Uterus (tissue), 4 donors: ENCODE data around the gene ZBTB7C. TPM values are rescaled to one million over a fixed set of nuclear protein-coding genes. Genes with fewer than 3 reads are reported as not detected.

Experiments used
- DNase-seq, 2 donors: peaks; one replicate each; pipeline ENCODE4 v3.0.0-alpha.2; 2019 to 2020
- H3K27ac ChIP-seq, 2 donors: fragments of 200-600 bp; sonication (generic); 1 replicate in 1 of 2; 2 replicates in 1 of 2; pipeline ENCODE4 v1.5.1; 2016 to 2018
- H3K27me3 ChIP-seq, 2 donors: fragments of 200-600 bp; sonication (generic); one replicate each; pipeline ENCODE4 v1.5.1; 2018 to 2019; ENCODE audit warnings: control low read depth in 1 of 2
- H3K36me3 ChIP-seq, 2 donors: fragments of 200-600 bp; sonication (generic); one replicate each; pipeline ENCODE4 v1.5.1; 2019; ENCODE audit warnings: control low read depth in 1 of 2
- H3K4me1 ChIP-seq, 2 donors: fragments of 200-600 bp; sonication (generic); one replicate each; pipeline ENCODE4 v1.5.1; 2018 to 2019; ENCODE audit warnings: control low read depth in 1 of 2
- H3K4me3 ChIP-seq, 2 donors: fragments of 200-600 bp; sonication (generic); 1 replicate in 1 of 2; 2 replicates in 1 of 2; pipeline ENCODE4 v1.5.1; 2018 to 2019; ENCODE audit warnings: mild to moderate bottlenecking in 1 of 2
- H3K9me3 ChIP-seq, 2 donors: fragments of 200-600 bp; sonication (generic); one replicate each; pipeline ENCODE4 v1.5.1; 2019; ENCODE audit warnings: control low read depth in 1 of 2
- CTCF ChIP-seq, 4 experiments: fragments of 200-600 bp in 2 of 4; fragments of 450-650 bp in 2 of 4; sonication (generic) in 2 of 4; IDR thresholded peaks; one replicate each; pipeline ENCODE4 v1.5.1; 2016 to 2019; ENCODE audit warnings: antibody characterized with exemption in 4 of 4, mild to moderate bottlenecking in 2 of 4, moderate library complexity in 1 of 4
- POLR2A ChIP-seq, 2 donors: fragments of 450-650 bp; IDR thresholded peaks; one replicate each; pipeline ENCODE4 v1.6.1; 2016; ENCODE audit warnings: antibody characterized with exemption in 2 of 2, mild to moderate bottlenecking in 1 of 2, moderate library complexity in 1 of 2
- intact Hi-C: fragments of 100-400 bp; cut with DNase I; formaldehyde crosslinking; loops from one replicate; pipeline ENCODE4 v1.15.1; 2023; ENCODE audit warnings: low total_unique reads
- total RNA-seq, 4 donors: library from RNA; depleted of rRNA in 3 of 4; stranded (reverse); fragments of >200 nt in 3 of 4; gene quantifications; one replicate each; pipeline versions ENCODE4 v1.1.0 to v1.2.4, GENCODE V29; 2014 to 2023
- donor health status: DM: yes; HTN: yes; CAD: no.

ZBTB7C gene
- total RNA-seq, 4 donors from 2014 or later, result 1.0 to 11.2 (median 7.9) TPM

DNA sequence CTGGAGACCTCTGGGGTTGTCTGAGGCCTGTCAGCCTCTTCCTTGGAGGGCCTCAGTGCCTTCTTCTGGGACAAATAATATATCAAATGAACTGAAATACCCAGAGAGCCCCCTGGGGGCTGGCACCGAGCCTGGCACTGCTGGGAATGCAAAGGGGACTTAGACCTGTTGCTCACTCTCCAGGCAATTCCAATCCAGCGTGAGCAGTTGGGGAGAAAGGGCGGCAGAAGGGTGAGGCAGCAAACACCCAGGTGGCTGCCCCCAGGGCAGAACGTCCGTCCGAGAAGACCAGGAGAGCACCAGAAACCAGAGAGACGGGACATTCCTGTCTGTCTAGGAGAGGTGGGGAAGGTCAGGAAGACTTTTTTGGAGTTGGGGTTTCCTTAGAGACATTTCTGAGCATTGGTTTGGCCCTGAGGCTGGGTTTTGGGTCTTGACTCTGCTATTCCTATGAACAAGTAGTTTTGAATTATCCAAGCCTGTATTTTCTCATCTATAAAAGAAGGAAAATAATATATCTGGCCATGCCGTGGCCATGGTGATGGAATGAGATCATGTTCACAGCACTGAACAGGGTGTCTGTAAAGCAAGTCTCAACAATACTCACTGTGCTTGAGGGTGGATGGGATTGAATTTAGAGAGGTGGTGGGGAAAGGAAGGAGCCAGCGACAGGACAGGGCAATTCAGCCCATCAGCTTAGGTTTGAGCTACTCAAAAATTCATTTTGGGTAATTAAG, 44.3 kb upstream of the ZBTB7C start:
- Histone ChIP-seq H3K4me1 (no peaks in the 10 kb centered on the region), H3K4me3 (no peak overlapping the region), H3K36me3 (no peaks in the 10 kb centered on the region), H3K27ac (no peak overlapping the region), H3K27me3 (no peaks in the 10 kb centered on the region), H3K9me3 (no peaks in the 10 kb centered on the region)
- DNase-seq, result no peak
- intact Hi-C loops, result no loop called here
- no peak for TF ChIP-seq POLR2A (IDR thresholded peaks at IDR 0.05)
- no peak for TF ChIP-seq CTCF (IDR thresholded peaks at IDR 0.05)

GRCh38 chr18:48452861-48453323, 43.7 kb upstream of the ZBTB7C start:
- TF ChIP-seq POLR2A (IDR thresholded peaks at IDR 0.05) (no peak), CTCF (IDR thresholded peaks at IDR 0.05) (no peak)
- H3K27me3 ChIP-seq, result no peaks in the 10 kb centered on the region
- H3K36me3 ChIP-seq, result no peaks in the 10 kb centered on the region
- intact Hi-C loops, result no loop called here
- H3K9me3 ChIP-seq, result no peaks in the 10 kb centered on the region
- DNase-seq, result no peak
- no peaks in the 10 kb centered on the region for H3K4me1 ChIP-seq
- no peak overlapping the region for H3K27ac ChIP-seq
- H3K4me3 ChIP-seq, result no peak overlapping the region

DNA sequence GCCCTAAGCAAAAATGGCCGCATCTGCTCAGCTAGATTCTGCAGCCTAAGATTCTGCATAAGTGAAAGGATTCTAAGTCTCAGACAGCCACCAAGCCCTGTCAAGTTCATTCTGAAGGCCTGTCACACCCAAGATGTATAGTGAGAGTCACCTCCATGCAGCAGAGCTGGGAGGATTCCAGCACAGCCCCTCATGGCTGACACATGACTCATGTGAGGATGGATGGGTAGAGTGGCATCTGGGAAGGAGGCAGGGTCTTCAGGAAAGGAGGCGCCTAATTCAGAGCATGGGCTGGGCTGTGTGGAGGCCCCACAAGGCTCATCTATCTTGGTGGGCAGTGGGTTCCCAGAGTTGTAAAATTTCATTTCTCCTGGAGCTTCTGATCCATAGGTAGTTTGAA, 41.5 kb upstream of the ZBTB7C start:
- intact Hi-C loops, result no loop called here
- no peaks in the 10 kb centered on the region for H3K27me3 ChIP-seq
- DNase-seq, result no peak
- no peaks in the 10 kb centered on the region for H3K36me3 ChIP-seq
- H3K4me1 ChIP-seq, result no peaks in the 10 kb centered on the region
- no peak overlapping the region for H3K4me3 ChIP-seq
- TF ChIP-seq CTCF (IDR thresholded peaks at IDR 0.05), result no peak
- TF ChIP-seq POLR2A (IDR thresholded peaks at IDR 0.05), result no peak
- no peaks in the 10 kb centered on the region for H3K9me3 ChIP-seq
- no peak overlapping the region for H3K27ac ChIP-seq

DNA sequence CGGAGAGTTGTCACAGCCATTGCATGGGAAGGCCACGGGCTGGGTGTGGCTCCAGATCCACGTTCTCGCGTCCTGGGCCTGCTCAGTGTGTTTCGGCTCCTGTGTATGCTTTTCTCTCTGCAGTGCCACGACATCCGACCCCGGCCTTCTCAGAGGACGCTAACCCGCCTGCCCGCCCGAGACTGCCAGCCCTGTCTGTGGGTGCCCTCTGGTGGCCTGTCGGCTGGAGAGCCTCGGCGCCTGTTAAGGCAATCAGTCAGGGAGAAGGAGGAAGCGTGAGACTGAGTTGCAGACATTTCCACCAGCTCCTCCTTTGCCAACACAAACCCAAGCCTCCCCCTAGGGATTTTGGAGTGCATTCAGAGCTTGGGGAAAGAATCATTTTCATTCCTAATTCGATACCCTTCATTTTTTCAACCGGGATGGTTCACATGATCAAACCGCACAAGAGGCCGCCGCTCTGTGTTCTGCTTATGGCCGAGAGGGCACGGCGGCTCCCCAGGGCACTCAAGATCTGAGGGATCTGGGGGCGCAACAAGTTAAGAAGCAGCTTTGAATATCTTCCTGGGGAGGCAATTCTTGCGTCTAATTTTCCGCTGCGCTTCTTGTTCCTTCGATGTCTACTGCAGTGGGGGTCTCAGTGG, 37.5 kb upstream of the ZBTB7C start:
- H3K4me1 ChIP-seq, result no peaks in the 10 kb centered on the region
- no peak overlapping the region for H3K4me3 ChIP-seq
- no peak overlapping the region for H3K27ac ChIP-seq
- no peak for TF ChIP-seq POLR2A (IDR thresholded peaks at IDR 0.05)
- peak; percentile 81 to 92 (median 87) for TF ChIP-seq CTCF (IDR thresholded peaks at IDR 0.05)
- H3K27me3 ChIP-seq, result no peaks in the 10 kb centered on the region
- H3K36me3 ChIP-seq, result no peaks in the 10 kb centered on the region
- no peaks in the 10 kb centered on the region for H3K9me3 ChIP-seq
- peak; percentile 80 to 82 for DNase-seq
- intact Hi-C loops, result no loop called here

DNA sequence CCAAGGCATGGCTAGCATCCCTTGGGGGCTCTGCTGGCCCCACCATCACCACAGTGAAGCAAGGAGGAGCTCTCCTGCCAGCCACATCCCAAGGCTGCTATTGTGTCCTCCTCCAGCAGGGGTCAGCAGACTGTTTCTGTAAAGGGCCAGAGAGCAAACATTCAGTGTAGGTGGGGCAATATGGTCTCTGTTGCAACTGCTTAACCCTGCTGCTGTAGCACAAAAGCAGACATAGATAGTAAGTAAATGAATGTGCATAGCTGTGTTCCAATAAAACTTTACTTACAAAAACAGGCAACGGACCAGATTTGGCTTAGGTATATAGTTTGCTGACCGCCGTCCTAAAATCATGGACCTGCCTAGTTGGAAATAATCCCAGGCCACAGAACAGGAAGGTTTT, 36.4 kb upstream of the ZBTB7C start:
- intact Hi-C loops, result no loop called here
- H3K27me3 ChIP-seq, result no peaks in the 10 kb centered on the region
- H3K9me3 ChIP-seq, result no peaks in the 10 kb centered on the region
- peak; percentile 53 to 56 for DNase-seq
- TF ChIP-seq POLR2A (IDR thresholded peaks at IDR 0.05) (no peak), CTCF (IDR thresholded peaks at IDR 0.05) (peak; percentile 30 to 61 (median 58))
- no peak overlapping the region for H3K4me3 ChIP-seq
- no peaks in the 10 kb centered on the region for H3K36me3 ChIP-seq
- no peak overlapping the region for H3K27ac ChIP-seq
- H3K4me1 ChIP-seq, result no peaks in the 10 kb centered on the region
